ENCODE measurements around the gene GLYAT. TPM values are rescaled to one million over a fixed set of nuclear protein-coding genes. Genes with fewer than 3 reads are reported as not detected.

The GLYAT gene
- total and polyA plus RNA-seq, 4 donors: not detected

- no peak overlapping the region for H3K4me3 ChIP-seq
- DNase-seq (no peak), ATAC-seq (ENCODE audit: insufficient read depth, low FRiP score) (no peak)
- H3K36me3 ChIP-seq (ENCODE audit: control insufficient read depth in 4 of 4, insufficient read depth in 4 of 4, low read length in 4 of 4): no peaks in the 10 kb centered on the region
- H3K27ac ChIP-seq (ENCODE audit: low read depth in 1 of 2, low read length in 1 of 2): no peak overlapping the region
- no peak overlapping the region for H3K9ac ChIP-seq (ENCODE audit: insufficient read depth in 1 of 2, low read length in 2 of 2)
- H3K27me3 ChIP-seq (ENCODE audit: control insufficient read depth in 3 of 3, insufficient read depth in 3 of 3, low read length in 2 of 3): no peaks in the 10 kb centered on the region
- TF ChIP-seq, protein P1, sequence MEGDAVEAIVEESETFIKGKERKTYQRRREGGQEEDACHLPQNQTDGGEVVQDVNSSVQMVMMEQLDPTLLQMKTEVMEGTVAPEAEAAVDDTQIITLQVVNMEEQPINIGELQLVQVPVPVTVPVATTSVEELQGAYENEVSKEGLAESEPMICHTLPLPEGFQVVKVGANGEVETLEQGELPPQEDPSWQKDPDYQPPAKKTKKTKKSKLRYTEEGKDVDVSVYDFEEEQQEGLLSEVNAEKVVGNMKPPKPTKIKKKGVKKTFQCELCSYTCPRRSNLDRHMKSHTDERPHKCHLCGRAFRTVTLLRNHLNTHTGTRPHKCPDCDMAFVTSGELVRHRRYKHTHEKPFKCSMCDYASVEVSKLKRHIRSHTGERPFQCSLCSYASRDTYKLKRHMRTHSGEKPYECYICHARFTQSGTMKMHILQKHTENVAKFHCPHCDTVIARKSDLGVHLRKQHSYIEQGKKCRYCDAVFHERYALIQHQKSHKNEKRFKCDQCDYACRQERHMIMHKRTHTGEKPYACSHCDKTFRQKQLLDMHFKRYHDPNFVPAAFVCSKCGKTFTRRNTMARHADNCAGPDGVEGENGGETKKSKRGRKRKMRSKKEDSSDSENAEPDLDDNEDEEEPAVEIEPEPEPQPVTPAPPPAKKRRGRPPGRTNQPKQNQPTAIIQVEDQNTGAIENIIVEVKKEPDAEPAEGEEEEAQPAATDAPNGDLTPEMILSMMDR (IDR thresholded peaks at IDR 0.05; ENCODE audit: control extremely low read depth, extremely low read depth): no peak
- H3K4me1 ChIP-seq (ENCODE audit: control insufficient read depth in 5 of 5, insufficient read depth in 5 of 5, low read length in 5 of 5): no peaks in the 10 kb centered on the region
- no peaks in the 10 kb centered on the region for H3K9me3 ChIP-seq (ENCODE audit: control insufficient read depth in 4 of 4, insufficient read depth in 3 of 4, low read length in 3 of 4)
- 78 to 83% methylated on average over 6 of the region's 6 CpGs for WGBS, 2 donors
These were observed 59.6 kb downstream of the GLYAT start for GRCh38 chr11:58671983-58672633.

- Histone ChIP-seq H3K4me3 (no peak overlapping the region), H3K27ac (ENCODE audit: low read depth in 1 of 2, low read length in 1 of 2) (no peak overlapping the region), H3K4me1 (ENCODE audit: control insufficient read depth in 5 of 5, insufficient read depth in 5 of 5, low read length in 5 of 5) (no peaks in the 10 kb centered on the region), H3K27me3 (ENCODE audit: control insufficient read depth in 3 of 3, insufficient read depth in 3 of 3, low read length in 2 of 3) (peaks cover 0 to 3% (median 0%) of the 10 kb centered on the region in 3 donors), H3K36me3 (ENCODE audit: control insufficient read depth in 4 of 4, insufficient read depth in 4 of 4, low read length in 4 of 4) (no peaks in the 10 kb centered on the region), H3K9me3 (ENCODE audit: control insufficient read depth in 4 of 4, insufficient read depth in 3 of 4, low read length in 3 of 4) (no peaks in the 10 kb centered on the region), H3K9ac (ENCODE audit: insufficient read depth in 1 of 2, low read length in 2 of 2) (no peak overlapping the region)
- TF ChIP-seq, protein P1 (IDR thresholded peaks at IDR 0.05; ENCODE audit: control extremely low read depth, extremely low read depth): no peak
- 69 to 83% methylated on average over 5 of the region's 5 CpGs for WGBS, 2 donors
- DNase-seq (no peak), ATAC-seq (ENCODE audit: insufficient read depth, low FRiP score) (no peak)
These were observed 71.7 kb downstream of the GLYAT start for GRCh38 chr11:58659910-58660570.

DNA sequence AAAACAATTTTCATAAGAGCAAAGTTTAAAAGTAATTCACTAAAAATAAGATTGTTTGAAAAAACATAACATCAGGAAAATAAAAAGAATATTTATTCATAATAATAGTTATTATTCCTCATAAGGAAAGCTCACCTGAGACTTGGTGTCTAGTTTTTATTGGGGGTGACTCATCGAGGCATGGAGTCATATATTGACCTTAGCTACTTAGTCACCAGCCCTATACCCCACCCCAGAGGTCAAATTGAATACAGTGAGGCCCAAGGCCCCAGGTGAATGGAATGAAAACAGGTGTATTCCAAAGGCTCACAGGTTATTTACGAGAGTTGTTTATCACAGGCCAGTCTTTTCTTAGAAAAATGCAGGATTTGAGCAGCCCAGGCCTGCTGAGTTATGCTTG is 72.3 kb downstream of the GLYAT start:
- DNase-seq (no peak), ATAC-seq (ENCODE audit: insufficient read depth, low FRiP score) (no peak)
- TF ChIP-seq, protein P1 (IDR thresholded peaks at IDR 0.05; ENCODE audit: control extremely low read depth, extremely low read depth): no peak
- Histone ChIP-seq H3K27me3 (ENCODE audit: control insufficient read depth in 3 of 3, insufficient read depth in 3 of 3, low read length in 2 of 3) (peaks cover 0 to 3% (median 0%) of the 10 kb centered on the region in 3 donors), H3K9ac (ENCODE audit: insufficient read depth in 1 of 2, low read length in 2 of 2) (no peak overlapping the region), H3K9me3 (ENCODE audit: control insufficient read depth in 4 of 4, insufficient read depth in 3 of 4, low read length in 3 of 4) (no peaks in the 10 kb centered on the region), H3K27ac (ENCODE audit: low read depth in 1 of 2, low read length in 1 of 2) (no peak overlapping the region), H3K4me1 (ENCODE audit: control insufficient read depth in 5 of 5, insufficient read depth in 5 of 5, low read length in 5 of 5) (no peaks in the 10 kb centered on the region), H3K4me3 (no peak overlapping the region), H3K36me3 (ENCODE audit: control insufficient read depth in 4 of 4, insufficient read depth in 4 of 4, low read length in 4 of 4) (no peaks in the 10 kb centered on the region)
- WGBS, 2 donors: 55 to 56% methylated on average over 2 of the region's 2 CpGs

Other genes starting within 250 kb of the GLYAT start
- gene OR5B21, start 223.8 kb downstream of the GLYAT start, total RNA-seq: under 1 TPM in 1 of 2 donors, not detected in 1; 0.31 TPM
- not detected for gene OR5B21, start 223.8 kb downstream of the GLYAT start, polyA plus RNA-seq
- 10 to 100 TPM in 1 of 2 donors, 1 to 10 TPM in 1; 9.3 to 31.3 TPM for gene LPXN, start 156.1 kb downstream of the GLYAT start, total RNA-seq
- gene LPXN, start 156.1 kb downstream of the GLYAT start, polyA plus RNA-seq: 10 to 100 TPM; 20.4 to 35.0 TPM
- gene ZFP91, start 152.9 kb downstream of the GLYAT start, total RNA-seq: 10 to 100 TPM; 39.1 to 47.0 TPM
- 10 to 100 TPM; 11.1 to 23.4 TPM for gene ZFP91, start 152.9 kb downstream of the GLYAT start, polyA plus RNA-seq
- gene CNTF, start 109.3 kb downstream of the GLYAT start, total RNA-seq: 1 to 10 TPM; 1.3 to 2.0 TPM
- gene CNTF, start 109.3 kb downstream of the GLYAT start, polyA plus RNA-seq: under 1 TPM; 0.28 to 0.80 TPM
- gene GLYATL2, start 112.8 kb upstream of the GLYAT start, total RNA-seq: 1 to 10 TPM in 1 of 2 donors, under 1 TPM in 1; 0.40 to 1.2 TPM
- under 1 TPM; 0.06 to 0.09 TPM for gene GLYATL2, start 112.8 kb upstream of the GLYAT start, polyA plus RNA-seq
- gene GLYATL1, start 207.5 kb upstream of the GLYAT start, total RNA-seq: 1 to 10 TPM in 1 of 2 donors, under 1 TPM in 1; 0.31 to 1.8 TPM
- under 1 TPM in 1 of 2 donors, not detected in 1; 0.05 TPM for gene GLYATL1, start 207.5 kb upstream of the GLYAT start, polyA plus RNA-seq